ENCODE measurements around the gene OR4D10. TPM values are rescaled to one million over a fixed set of nuclear protein-coding genes. Genes with fewer than 3 reads are reported as not detected.

OR4D10 gene
- total RNA-seq, result not detected

DNA sequence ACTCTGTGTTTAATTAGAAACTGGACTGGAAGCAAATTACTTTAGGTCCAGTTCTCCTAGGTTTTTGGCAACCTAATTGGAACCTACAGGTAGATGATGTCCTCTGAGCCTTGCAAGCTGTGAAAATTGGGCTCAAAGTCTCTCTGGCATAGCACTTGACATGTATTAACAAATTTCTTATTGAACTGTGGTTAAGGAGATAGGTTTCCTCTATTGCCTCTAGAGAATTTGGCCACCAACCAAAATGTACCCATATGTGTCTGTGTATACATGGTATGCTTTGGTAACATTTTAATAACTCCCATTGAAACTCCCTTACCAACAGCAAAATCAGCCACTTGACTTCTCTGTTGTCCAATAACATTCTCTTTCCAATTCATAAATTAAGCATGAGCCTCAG lies at the start of gene OR4D10:
TSS of gene OR4D10 (plus strand) at position 301 of the 400 bp plus-strand sequence. CDS start 4,115 bp downstream, outside the sequence.
- no peak for TF ChIP-seq CTCF (IDR thresholded peaks at IDR 0.05; ENCODE audit: low read depth)

DNA sequence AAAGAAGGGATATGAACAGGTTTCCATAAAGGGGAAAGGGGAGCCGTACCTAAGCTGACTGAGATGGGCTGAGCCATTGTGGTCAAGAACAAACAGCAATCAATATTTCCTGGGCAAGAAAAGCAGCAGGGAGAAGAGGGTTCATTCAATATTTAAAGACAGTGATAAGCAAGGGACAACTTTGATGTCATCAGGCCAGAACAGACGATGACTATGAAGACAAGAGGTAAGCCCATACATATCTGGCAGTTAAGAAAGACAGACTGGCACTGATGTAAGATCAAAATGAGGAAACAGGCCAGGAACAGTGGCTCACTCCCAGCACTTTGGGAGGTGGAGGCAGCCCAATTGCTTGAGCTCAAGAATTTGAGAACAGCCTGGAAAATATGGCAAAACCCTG lies 49.3 kb upstream of the OR4D10 start:
- no peak for TF ChIP-seq CTCF (IDR thresholded peaks at IDR 0.05; ENCODE audit: low read depth)

DNA sequence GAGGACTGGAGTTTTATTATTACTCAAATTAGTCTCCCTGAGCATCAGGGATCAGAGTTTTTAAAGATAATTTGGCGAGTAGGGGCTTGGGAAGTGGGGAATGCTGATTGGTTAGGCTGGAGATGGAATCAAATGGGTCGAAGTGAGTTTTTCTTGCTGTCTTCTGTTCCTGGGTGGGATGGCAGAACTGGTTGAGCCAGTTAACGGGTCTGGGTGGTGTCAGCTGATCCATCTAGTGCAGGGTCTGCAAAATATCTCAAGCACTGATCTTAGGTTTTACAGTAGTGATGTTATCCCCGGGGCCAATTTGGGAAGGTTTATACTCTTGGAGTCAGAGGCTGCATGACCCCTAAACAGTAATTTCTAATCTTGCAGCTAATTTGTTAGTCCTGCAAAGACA lies 48.0 kb upstream of the OR4D10 start:
- no peak for TF ChIP-seq CTCF (IDR thresholded peaks at IDR 0.05; ENCODE audit: low read depth)

- no peak for TF ChIP-seq CTCF (IDR thresholded peaks at IDR 0.05; ENCODE audit: low read depth)
Observed at GRCh38 chr11:59426361-59427067, 46.6 kb upstream of the OR4D10 start, which contains the start of gene OR5A2. Gene OR5A2, minus strand, starts transcription at chr11:59426413. Its CDS starts 3,460 bp downstream, at chr11:59422953.

- TF ChIP-seq CTCF (IDR thresholded peaks at IDR 0.05; ENCODE audit: low read depth), result no peak
Observed at GRCh38 chr11:59427068-59427382, 46.1 kb upstream of the OR4D10 start.

DNA sequence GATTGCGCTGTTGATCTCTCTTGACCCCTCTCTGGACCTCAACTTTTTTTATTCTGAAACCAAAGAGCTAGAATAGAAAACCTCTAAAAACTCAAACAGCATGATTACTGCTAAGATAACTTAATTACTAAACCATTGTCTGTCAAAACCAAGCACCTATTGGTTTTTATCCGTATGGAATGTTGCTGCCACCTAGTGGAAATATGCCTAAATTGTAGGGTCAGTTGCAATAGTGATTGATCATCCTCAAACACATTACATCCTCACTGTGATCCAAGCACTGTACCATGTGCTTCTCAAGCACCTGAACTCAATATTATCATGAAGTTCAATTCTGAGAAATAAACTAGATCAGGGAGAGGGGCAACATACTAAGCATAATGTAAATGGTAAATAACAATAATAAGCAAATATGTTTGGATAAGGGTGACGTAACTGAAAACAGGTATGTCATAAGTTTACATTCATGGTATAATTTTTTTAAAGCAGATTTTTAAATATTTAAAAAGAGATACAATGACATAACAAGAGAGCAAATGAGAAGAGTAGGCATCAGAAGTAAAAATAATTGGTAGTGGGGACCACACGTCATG lies 43.1 kb upstream of the OR4D10 start:
- no peak for TF ChIP-seq CTCF (IDR thresholded peaks at IDR 0.05; ENCODE audit: low read depth)

GRCh38 chr11:59436169-59436568 lies 36.9 kb upstream of the OR4D10 start, which contains the start of gene OR5A1:
Gene OR5A1, plus strand, starts transcription at chr11:59436469. Its CDS starts 6,700 bp downstream, at chr11:59443169.
- no peak for TF ChIP-seq CTCF (IDR thresholded peaks at IDR 0.05; ENCODE audit: low read depth)

Data from subcutaneous adipose tissue (tissue), 4 donors.